Measurements from ENCODE around the gene MGRN1. TPM values are rescaled to one million over a fixed set of nuclear protein-coding genes. Genes with fewer than 3 reads are reported as not detected.
"Not testable (repeated sequence)": the region's sequence is repeated elsewhere in the genome, so short reads cannot be mapped to it uniquely, and the experiment has no call there.

The MGRN1 gene
- polyA plus RNA-seq, 3 donors, result 35.5 to 42.6 (median 35.8) TPM

- DNase-seq (ENCODE audit: low read depth in 3 of 3, low spot score in 2 of 3), result no peak
Measured at GRCh38 chr16:4649744-4650442, 25.3 kb downstream of the MGRN1 start.

- not testable (repeated sequence) for DNase-seq (ENCODE audit: low read depth in 3 of 3, low spot score in 2 of 3)
Measured at GRCh38 chr16:4650443-4651074, 25.9 kb downstream of the MGRN1 start.

- DNase-seq (ENCODE audit: low read depth in 3 of 3, low spot score in 2 of 3), result no peak
Measured at GRCh38 chr16:4651827-4652226, 27.2 kb downstream of the MGRN1 start.

GRCh38 chr16:4652561-4652960, 27.9 kb downstream of the MGRN1 start:
- DNase-seq (ENCODE audit: low read depth in 3 of 3, low spot score in 2 of 3), result no peak

GRCh38 chr16:4654011-4654963, 29.7 kb downstream of the MGRN1 start:
- DNase-seq (ENCODE audit: low read depth in 3 of 3, low spot score in 2 of 3), result no peak

- no peak for DNase-seq (ENCODE audit: low read depth in 3 of 3, low spot score in 2 of 3)
Measured at GRCh38 chr16:4654964-4655590, 30.5 kb downstream of the MGRN1 start.

- DNase-seq (ENCODE audit: low read depth in 3 of 3, low spot score in 2 of 3), result no peak
Measured at GRCh38 chr16:4655801-4656200, 31.2 kb downstream of the MGRN1 start.

GRCh38 chr16:4656221-4656620, 31.6 kb downstream of the MGRN1 start:
- no peak for DNase-seq (ENCODE audit: low read depth in 3 of 3, low spot score in 2 of 3)

- DNase-seq (ENCODE audit: low read depth in 3 of 3, low spot score in 2 of 3), result no peak
Measured at GRCh38 chr16:4656695-4657686, 32.4 kb downstream of the MGRN1 start.

- no peak for DNase-seq (ENCODE audit: low read depth in 3 of 3, low spot score in 2 of 3)
Measured at GRCh38 chr16:4659363-4660353, 35.0 kb downstream of the MGRN1 start.

GRCh38 chr16:4660454-4661007, 35.9 kb downstream of the MGRN1 start:
- DNase-seq (ENCODE audit: low read depth in 3 of 3, low spot score in 2 of 3), result peak in 2 of 3 donors; percentile 61 to 79

- DNase-seq (ENCODE audit: low read depth in 3 of 3, low spot score in 2 of 3), result no peak
Measured at GRCh38 chr16:4661661-4662060, 37.0 kb downstream of the MGRN1 start.

GRCh38 chr16:4663465-4663776, 38.8 kb downstream of the MGRN1 start:
- DNase-seq (ENCODE audit: low read depth in 3 of 3, low spot score in 2 of 3), result no peak

GRCh38 chr16:4663777-4664465, 39.3 kb downstream of the MGRN1 start:
- no peak for DNase-seq (ENCODE audit: low read depth in 3 of 3, low spot score in 2 of 3)

GRCh38 chr16:4664538-4665418, 40.2 kb downstream of the MGRN1 start:
- no peak for DNase-seq (ENCODE audit: low read depth in 3 of 3, low spot score in 2 of 3)

- DNase-seq (ENCODE audit: low read depth in 3 of 3, low spot score in 2 of 3), result no peak
Measured at GRCh38 chr16:4666537-4667202, 42.0 kb downstream of the MGRN1 start.
